ENCODE results near the gene NUS1. TPM values are rescaled to one million over a fixed set of nuclear protein-coding genes. Genes with fewer than 3 reads are reported as not detected.

The NUS1 gene
- total and polyA plus RNA-seq, 2 of the 13 experiments (the other 11 are each of a cell fraction or from before 2014, with no cell fraction given), result 18.3 to 18.6 TPM

- TF ChIP-seq RBFOX2 (IDR thresholded peaks at IDR 0.05; ENCODE audit: low read depth, low read length) (peak; percentile 83), TBX3 (IDR thresholded peaks at IDR 0.05; ENCODE audit: borderline replicate concordance) (peak; percentile 37; the same call in 1 of the 2 replicates), SNRNP70 (IDR thresholded peaks at IDR 0.05; ENCODE audit: low read depth, low read length) (no peak), ZNF251 (CRISPR knock-in tag; IDR thresholded peaks at IDR 0.05) (no peak), DNMT1 (CRISPR knock-in tag; IDR thresholded peaks at IDR 0.05) (no peak), IKZF5 (CRISPR knock-in tag; IDR thresholded peaks at IDR 0.05) (peak; percentile 96), HNRNPLL (IDR thresholded peaks at IDR 0.05; ENCODE audit: low read depth, low read length, poor library complexity, severe bottlenecking) (peak; percentile 80), KLF6 (CRISPR knock-in tag; IDR thresholded peaks at IDR 0.05) (peak; percentile 78), ETS1 (CRISPR knock-in tag; IDR thresholded peaks at IDR 0.05) (no peak), ZNF333 (CRISPR knock-in tag; IDR thresholded peaks at IDR 0.05; ENCODE audit: borderline replicate concordance) (no peak; the same call in 1 of the 2 replicates), ZNF615 (CRISPR knock-in tag; IDR thresholded peaks at IDR 0.05; ENCODE audit: borderline replicate concordance) (peak; percentile 92; the same call in 1 of the 2 replicates), E2F2 (CRISPR knock-in tag; IDR thresholded peaks at IDR 0.05; ENCODE audit: borderline replicate concordance) (no peak), ZUFSP (CRISPR knock-in tag; IDR thresholded peaks at IDR 0.05; ENCODE audit: borderline replicate concordance) (no peak), KAT8 (CRISPR knock-in tag; IDR thresholded peaks at IDR 0.05) (peak; percentile 96), MTA3 (CRISPR knock-in tag; IDR thresholded peaks at IDR 0.05) (no peak), PRDM4 (CRISPR knock-in tag; IDR thresholded peaks at IDR 0.05; ENCODE audit: borderline replicate concordance) (no peak), CREB3 (CRISPR knock-in tag; IDR thresholded peaks at IDR 0.05) (no peak), RELA (CRISPR knock-in tag; IDR thresholded peaks at IDR 0.05) (peak; percentile 72; the same call in 1 of the 2 replicates)
Measured at GRCh38 chr6:117674991-117675657, at the start of gene NUS1 (continued).

Measured in HepG2 (cell line).